ENCODE data around the gene ALDH1A1.
"Not testable (repeated sequence)": the region's sequence is repeated elsewhere in the genome, so short reads cannot be mapped to it uniquely, and the experiment has no call there.

The ALDH1A1 gene

DNA sequence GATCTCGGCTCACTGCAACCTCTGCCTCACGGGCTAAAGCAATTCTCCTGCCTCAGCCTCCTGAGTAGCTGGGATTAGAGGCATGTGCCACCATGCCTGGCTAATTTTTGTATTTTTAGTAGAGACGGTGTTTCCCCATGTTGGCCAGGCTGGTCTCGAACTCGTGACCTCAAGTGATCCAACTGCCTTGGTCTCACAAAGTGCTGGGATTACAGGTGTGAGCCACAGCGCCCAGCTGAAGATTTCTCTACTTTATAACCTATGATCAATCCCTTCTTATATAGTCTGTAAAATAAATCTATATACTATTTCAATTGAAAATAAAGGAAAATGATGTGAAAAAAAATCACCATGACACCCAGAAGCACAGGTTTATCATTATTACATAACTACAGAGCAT, 13.3 kb downstream of the ALDH1A1 start:
- DNase-seq: not testable (repeated sequence)

DNA sequence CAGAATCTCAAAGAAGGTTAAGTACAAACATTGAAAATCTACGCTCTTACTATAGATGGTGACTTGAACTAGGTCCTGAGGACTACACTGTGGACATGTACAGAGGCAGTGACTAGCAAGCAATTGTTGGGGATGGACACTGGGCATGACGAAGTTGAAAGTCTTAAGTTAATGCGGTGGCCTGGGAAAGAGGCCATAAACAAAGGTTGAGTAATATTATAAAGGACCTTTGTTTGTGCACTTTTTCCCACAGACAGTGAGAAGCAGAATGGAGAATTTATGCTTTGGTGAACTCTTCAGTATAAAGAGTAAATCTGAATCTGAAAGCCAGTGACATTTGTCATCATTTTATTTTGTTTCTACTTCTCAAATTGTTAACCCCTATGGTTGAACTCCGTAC, 15.3 kb downstream of the ALDH1A1 start:
- no peak for DNase-seq

DNA sequence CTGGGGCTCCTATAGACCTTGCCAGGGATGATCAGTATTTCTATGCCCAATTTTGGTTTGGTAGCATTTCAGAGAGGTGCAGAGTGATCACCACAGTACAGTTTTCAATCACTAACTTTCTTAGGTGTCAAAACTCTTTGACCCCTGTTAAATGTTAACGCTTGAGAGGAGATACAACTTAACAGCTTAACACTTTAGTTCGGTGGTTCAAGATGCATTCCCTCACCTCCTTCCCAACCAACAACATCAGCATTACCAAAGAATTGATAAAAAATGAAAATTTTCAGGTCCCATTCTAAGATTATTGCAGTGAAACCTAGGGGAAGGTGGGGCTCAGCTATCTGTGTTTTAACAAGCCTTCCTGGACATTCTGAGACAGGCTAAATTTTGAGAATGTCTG, 16.2 kb downstream of the ALDH1A1 start:
- DNase-seq: no peak

DNA sequence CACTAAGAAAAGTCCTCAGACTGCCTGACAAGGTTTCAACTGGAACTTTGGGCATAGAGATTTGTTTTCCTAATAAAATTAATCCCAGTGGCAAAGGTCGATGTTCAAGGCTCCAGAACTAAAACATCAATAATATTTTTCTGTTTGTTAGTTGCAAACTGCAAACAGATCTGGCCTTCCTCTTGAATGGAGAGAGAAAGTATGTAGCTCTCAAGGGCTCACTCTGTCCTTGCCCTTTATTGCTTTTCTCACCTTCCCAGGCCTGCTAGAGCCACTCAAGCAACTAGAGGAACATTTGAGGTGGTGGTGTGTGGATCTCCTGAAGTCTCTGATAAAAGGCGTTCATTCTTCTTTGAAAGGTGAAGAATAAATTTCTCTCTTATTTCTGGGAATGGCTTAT, 16.6 kb downstream of the ALDH1A1 start:
- DNase-seq: no peak

DNA sequence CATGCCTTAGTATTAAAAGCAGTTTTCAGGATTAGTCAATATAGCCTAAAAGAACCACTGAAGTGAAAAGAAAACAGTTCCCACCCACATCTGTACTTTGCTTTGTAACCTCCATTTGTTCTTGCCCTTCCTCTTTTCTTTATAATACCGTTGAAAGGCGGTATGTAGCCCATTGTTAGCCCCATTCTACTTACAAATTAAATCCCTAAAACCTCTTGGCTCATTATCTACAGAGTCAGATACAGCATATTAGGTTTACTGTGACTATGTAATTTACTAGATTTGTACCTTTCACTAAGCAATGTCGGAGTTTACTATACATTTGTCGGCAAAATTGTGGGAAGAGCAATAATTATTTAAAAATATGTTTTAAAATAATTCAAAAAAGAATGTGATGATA, 17.3 kb downstream of the ALDH1A1 start:
- DNase-seq: no peak

DNA sequence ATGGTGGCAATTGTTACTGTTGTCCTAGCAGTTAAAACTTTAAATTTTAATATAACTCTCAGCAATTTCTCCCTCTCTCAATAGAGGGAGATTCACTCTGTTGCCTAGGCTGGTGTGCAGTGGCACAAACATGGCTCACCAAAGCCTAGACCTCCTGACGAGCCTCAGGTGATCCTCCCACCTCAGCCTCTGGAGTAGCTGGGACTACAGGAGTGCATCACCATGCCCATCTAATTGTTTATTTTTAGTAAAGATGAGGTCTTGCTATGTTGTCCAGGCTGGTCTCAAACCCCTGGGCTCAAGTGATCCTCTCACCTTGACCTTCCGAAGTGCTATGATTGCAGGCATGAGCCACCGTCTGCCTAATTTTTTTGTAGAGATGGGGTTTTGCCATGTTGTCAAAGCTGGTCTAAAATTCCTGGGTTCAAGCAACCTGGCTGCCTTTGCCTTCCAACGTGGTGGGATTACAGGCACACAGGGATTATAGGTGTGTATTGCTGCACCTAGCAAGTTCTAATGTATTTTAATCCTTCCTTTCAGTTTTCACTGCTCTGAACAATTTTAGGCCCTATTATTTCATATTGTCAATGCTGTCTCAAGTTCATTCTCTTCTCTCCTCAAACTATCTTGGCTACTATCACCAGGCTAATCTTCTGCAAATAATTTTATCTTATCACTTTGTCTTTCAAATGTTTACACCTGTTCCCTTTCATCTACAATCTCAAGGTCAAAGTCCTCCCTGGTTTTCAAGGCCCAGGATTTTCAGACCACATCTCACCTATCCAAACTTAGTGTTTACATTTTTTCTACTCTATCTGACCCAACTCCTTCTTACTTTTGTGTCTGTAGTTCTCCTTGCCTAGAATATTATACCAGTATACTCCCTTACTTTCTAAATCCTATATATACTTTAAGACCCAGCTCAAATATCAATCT, 18.9 kb downstream of the ALDH1A1 start:
- DNase-seq: no peak

DNA sequence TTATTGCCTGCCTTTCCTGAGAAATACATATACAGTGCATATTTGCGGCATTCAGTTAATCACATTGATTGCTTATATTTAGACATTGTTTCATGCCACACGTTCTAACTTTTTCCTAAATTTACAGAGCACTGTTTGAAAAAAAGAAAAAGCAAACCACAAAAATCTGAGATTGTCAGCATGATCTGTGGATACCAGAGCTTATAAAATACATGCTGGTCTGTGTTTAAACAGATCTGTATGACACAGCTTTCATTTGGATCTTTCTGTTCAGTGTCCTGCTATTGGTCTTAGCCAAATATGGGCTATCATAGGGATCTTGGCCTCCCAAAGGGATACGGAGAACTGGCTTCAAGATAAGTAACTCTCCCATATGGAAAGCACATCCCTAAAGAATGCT, 20.2 kb downstream of the ALDH1A1 start:
- DNase-seq: no peak

DNA sequence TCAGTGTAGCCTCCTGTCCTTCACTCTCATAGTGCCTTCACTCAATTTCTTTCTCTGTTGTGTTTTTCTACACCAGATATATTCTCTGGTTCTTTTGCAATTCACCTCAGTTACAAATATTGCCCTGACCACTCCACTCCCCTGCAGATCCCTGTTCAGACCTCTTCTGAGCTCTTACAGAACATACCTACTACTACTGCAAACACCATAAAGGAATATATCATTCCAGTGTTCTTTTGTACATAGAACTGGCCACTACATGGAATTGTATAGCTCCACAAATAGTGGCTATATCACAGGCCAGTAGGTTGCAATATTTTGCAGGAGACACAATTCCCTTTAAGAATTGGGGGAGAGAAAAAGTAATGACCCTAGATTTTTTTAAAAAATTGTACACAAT, 21.0 kb downstream of the ALDH1A1 start:
- DNase-seq: no peak

DNA sequence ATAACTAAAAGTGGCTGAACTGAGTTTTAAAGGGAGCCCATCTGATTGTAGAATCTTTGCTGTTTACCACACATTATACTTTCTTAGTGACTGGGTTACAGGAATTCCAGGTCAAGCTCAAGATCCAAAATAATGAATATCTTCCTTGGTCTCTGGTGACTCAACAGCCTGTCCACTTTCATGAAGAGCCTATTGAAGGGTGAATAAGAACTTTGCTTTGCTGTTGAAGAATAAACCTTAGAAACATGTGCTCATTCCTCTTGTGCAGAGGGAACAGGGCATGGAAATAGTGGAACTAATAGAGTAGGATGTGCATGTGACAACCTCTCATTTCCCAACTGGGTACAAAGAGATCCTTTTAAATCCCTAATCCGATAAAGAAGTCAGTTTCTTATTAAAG, 21.4 kb downstream of the ALDH1A1 start:
- no peak for DNase-seq

DNA sequence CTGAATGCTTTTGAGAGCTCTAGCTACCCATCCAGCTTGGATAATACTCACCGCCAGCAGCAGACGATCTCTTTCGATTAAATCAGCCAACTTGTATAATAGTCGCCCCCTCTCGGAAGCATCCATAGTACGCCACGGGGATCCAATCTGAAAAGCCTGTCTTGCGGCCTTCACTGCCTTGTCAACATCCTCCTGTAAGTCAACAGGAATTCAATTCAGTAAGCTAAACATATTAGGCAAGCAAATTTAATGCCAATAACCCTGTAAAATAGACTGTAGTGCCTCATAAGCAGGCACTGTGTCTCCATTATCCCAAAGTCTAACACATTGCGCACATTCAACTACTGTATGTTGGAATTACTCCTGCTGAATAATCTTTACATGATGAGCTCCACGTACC, 22.0 kb downstream of the ALDH1A1 start:
- no peak for DNase-seq

DNA sequence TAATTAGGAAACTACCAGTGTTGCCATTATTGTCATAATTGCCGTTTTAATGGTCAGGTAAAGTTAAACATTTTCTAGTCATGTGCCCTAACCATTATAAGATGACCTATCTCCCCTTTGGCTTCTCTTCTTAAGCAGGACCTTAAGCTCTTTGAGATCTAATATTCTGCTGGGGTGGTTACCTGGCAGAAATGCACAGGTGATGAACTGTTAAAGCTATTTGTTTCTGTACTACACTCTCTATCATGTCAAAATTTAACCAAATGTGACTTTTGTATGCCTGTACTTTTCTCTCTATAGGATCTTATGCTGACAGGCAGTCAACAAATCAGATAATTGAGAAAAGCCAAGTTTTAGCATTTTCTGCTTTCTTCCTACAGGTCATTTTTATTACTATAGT, 23.3 kb downstream of the ALDH1A1 start:
- DNase-seq: no peak

DNA sequence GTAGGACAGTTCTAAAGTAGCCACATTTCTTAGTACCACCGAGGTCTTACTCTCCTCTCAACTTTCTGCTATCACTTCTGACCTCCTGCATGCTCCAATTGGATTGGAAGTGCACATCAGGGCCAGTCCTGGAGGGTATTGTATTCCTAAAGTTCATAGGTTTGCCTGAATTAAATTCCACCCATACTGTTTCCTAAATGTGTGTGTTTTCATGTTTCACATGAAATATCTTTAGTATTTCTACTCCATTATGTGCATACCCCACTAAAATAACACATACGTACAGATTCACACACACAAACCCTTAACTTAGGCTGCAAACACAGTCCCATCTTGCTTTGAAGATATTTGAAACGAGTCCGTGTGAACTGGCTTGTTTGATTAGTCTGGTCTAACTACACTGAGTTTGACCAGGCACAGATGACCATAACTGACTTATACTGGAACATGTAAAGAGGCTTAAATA, 24.8 kb downstream of the ALDH1A1 start:
- no peak for DNase-seq

DNA sequence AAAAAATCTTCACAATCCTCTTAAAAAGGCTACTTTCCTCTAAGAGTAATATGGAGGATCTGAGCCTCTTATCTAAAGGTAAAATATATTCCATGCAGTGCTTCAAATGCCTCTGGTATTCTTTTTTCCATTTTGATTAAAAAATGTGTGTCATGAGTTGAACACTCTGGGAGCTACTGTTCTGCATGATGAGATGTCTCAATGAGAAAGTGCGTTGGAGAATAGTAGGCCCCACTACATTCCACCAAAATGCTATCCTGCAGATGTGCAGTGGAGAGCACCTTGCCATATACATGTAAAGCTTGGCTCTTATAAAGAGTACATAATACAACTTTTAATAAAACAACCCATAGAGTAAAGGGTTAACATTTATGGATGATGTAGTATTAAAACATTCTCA, 26.3 kb downstream of the ALDH1A1 start:
- DNase-seq: no peak

DNA sequence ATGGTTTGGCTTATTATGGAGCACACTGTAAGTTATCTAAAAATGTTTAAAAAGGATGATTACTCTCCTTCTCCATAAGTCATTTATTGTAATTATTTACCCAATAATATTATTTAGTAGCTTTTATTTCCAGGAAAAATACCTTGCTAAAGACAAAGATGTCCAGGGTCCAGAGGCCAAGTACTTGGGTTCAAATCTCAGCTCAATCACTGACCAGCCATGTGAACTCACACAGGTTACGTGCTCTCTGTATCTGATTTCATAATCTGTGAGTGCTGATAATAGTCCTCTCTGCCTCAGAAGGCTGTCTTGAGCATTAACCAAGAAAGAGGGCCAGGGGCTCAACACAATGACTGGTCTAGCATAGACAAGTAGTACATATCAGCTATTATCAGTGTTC, 27.0 kb downstream of the ALDH1A1 start:
- no peak for DNase-seq

DNA sequence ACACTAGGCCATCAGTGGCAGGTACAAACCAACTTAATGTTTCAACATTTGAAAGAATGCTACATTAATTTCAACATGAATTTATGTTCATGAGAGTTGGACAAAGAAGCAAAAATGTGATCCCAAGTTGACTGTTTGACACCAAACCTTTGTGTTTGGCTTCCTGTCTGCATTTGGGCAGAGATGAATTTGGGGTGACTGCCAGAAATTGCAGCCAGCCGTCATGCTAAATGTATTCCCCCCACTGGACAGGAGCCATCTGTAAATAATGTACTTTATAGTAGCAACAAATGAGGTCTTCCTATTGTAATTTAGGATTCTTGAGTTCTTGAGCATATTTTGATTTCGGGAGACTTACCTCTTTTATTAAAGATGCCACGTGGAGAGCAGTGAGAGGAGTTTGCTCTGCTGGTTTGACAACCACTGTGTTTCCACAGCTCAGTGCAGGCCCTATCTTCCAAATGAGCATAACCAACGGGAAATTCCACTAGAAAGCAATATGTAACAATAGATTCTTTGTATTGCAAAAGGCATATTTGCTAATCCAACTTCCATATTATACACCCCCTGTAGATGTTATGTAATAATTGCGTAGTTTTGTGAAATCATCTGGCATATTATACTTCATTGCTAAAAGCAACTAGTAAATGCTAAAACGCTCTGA, 27.6 kb downstream of the ALDH1A1 start:
- DNase-seq: no peak

DNA sequence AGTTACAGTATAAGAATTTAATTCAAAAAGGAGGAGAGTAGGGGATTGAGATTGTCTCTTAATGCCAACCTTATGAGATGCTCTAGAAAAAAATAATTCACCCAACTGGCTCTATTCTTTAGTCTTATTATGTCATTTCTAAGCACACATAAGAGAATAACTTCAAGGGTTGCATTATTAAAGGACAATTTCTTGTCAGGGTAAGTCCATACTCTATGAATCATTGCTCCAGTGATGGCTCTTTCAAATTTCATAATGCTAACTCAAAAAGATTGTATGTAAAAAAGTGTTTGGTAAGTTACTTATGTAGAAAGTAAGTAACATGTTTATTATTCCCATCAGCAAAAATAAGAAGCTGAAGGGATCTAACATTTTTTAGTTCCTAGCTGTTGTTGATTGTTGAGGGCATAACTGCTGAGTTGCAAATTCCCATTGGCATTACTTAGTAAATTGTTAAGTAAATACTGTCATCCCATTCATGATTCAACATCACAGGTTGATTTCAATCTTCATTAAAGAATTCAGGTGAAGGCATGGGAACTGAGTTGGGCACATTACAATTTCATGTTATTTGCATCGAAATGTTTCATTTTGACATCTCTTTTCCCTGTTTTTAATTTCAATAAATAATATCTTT, 28.6 kb downstream of the ALDH1A1 start:
- no peak for DNase-seq

DNA sequence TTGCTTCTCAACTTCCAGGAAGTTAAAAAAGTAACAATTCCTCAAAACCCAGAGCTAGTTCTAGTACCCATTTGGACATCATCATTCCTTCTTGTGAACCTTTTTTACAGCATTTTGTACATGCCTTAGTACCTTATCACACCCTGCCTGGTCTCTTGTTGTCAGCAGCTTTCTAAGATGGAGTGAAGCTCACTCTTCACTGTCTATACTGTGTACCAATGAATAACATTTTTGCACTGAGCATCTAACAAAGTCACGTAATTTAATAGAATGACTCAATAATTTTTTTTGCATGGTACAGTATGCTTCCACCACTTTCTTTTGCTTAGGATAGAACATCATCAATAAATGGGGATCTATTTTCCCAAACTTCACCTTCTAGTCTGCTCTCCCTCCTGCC, 29.8 kb downstream of the ALDH1A1 start:
- DNase-seq: no peak

DNA sequence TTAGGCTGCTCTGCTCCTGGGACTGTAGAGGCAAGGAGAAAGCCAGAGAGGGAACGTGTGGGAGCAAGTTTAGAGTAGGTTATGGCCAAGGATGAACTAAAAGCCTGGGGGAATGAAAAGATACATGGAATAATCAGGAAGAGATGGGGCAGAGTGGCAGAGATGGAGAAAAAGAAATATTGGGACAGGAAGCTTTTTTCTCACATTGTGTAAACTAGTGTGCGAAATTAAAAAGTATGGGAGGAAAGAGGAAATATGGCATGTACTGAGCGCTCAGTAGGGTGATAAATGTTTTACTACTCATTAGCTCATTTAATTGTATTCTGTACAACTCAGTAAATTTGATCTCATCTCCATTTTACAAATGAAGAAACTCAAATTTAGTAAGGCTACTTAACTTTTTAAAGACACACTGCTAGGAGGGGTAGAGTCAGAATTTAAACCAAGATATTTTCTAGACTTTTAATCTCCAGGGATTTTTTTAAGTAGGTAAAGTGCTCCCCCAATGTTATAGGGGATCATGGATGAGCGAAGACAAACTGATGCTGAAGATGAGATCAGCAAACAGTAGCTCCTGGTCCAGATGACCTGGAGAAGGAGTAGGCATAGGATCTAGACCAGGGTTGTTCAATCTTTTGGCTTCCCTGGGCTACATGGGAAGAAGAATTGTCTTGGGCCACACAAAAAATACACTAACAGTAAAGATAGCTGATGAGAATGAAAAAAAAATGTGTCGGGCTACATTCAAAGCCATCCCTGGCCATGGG, 30.8 kb downstream of the ALDH1A1 start:
- DNase-seq: no peak

DNA sequence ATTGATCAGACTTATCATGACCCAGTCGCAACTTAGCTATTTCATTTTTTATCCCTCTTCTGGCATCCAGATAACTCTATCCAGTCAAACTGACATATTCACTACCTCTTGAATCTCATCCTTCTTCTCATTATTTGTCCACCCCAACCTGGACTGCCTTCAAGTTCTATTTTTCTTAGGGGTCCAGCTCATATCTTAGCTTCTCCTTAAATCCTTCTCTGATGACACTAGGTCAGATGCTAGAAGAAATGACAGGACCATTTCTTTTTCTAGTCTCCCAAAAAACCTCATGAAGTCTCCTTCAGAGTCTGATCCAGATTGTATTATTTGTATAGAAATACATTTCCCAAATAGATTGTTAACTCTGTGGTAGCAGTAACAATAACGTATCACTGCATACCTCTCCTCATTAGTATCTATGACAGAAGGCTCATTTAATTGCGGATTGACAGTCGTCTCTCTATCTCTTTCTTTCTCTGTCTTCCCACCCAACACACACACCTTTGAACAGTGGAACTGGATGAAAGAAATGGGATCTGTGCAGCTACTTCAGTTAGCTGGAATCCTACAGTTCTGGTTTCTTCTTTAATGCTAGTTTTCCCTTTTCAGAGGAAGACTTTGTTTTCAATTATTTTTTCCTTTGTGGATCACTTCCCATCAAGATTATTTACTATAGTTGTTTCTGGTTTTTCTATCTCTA, 33.5 kb downstream of the ALDH1A1 start:
- no peak for DNase-seq

DNA sequence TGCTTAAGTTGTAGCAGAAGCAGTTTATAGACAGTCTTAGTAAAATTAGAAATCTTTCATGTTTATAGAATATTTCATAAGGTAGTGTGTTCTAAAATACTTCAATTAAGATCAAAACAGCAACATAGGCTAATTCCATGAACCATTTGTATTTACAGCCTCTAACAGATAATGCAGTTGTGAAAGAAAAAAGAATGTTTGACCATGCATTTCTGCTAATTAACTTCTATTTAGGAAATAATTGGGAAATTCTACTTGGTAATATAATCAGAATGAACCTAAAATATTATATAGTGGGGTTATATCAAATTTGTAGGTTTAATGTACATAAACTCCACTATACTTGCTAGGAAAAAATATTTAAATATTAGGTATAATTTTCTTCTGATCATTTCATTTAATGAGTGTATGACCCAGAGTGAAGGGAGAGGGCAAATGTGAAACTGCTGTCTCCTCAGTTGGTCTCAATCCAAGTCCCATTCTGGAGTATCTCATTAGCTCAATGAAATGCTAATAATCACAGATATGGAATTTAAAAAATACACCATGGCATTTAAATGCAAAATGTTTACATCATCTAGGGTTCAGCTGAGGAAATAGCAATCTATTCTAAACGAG, 34.9 kb downstream of the ALDH1A1 start:
- no peak for DNase-seq

DNA sequence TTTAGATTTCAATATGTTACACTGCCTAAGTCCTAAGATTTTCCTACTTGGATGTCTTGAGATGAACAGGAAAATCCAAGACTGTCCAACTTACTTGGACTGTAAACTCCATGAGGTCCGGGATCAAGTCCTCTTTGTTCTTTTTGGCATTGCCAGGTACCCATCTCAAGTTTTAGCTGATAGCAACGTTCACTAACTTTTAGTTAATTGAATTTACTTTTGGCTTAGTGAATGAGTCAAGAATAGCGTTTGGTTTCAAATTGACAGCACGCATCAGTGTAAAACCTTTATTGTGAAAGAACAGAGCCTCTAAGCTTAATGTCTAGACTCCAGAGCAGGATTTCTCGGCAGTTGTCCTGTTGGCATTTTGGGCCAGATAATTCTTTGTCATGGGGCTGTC, 37.2 kb downstream of the ALDH1A1 start:
- DNase-seq: no peak

DNA sequence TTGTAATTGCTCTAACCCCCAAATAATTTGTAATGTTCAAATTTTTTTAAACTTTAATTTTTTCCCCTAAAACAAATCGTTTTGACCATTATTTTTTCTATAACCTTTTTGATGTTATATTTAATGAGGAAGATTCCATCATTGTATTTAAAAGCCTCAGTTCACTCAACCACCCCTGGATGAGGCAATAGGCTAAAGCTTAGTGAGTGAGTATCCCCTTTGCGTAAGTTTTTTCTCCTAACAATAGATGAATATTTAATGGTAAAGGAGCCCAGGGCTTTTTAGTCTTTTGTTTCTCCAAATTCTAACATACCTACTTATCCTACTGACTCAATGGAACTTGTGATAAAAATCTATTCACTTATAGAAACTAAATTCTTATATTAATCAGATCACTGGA, 38.1 kb downstream of the ALDH1A1 start:
- DNase-seq: no peak
